ENCODE measurements around the gene HNRNPA1. TPM values are rescaled to one million over a fixed set of nuclear protein-coding genes. Genes with fewer than 3 reads are reported as not detected.
A peak's percentile ranks its signal among the peaks of the same experiment; 100 is the strongest.

The HNRNPA1 gene
- total and polyA plus RNA-seq, 9 of the 15 experiments (the other 6 are each of a cell fraction or from before 2014, with no cell fraction given): 1,166 to 2,703 (median 1,815) TPM

GRCh38 chr12:54287261-54288157 is 7.0 kb downstream of the HNRNPA1 start (continued):
- TF ChIP-seq NFE2L1 (tag; IDR thresholded peaks at IDR 0.05; ENCODE audit: borderline replicate concordance, low read depth) (no peak), ZBTB49 (CRISPR knock-in tag; IDR thresholded peaks at IDR 0.05; ENCODE audit: borderline replicate concordance) (0 out of 2 replicates have a peak, but pooled peaks have one; percentile 45), POLR2A (conservative IDR thresholded peaks at IDR 0.05) (peak; percentile 93), CBFA2T2 (conservative IDR thresholded peaks at IDR 0.05) (no peak), CCNT2 (IDR thresholded peaks at IDR 0.05; ENCODE audit: borderline replicate concordance, extremely low read depth, insufficient read length, low read depth, low read length) (no peak), ZSCAN29 (IDR thresholded peaks at IDR 0.05) (no peak), U2AF2 (optimal IDR thresholded peaks at IDR 0.05; ENCODE audit: low read depth, low read length) (no peak), NCOA1 (IDR thresholded peaks at IDR 0.05; ENCODE audit: low read depth) (no peak), RAD21 (CRISPR knock-in tag; conservative IDR thresholded peaks at IDR 0.05 in 1 of 2, IDR thresholded peaks at IDR 0.05 in 1 of 2) (no peak), ZBED1 (IDR thresholded peaks at IDR 0.05) (peak; percentile 15; the same call in 1 of the 2 replicates), ZNF436 (CRISPR knock-in tag; IDR thresholded peaks at IDR 0.05) (0 out of 2 replicates have a peak, but pooled peaks have one; percentile 2), RCOR1 (IDR thresholded peaks at IDR 0.05; ENCODE audit: borderline replicate concordance in 1 of 2, low read depth in 2 of 2, low read length in 2 of 2) (no peak), RB1 (IDR thresholded peaks at IDR 0.05; ENCODE audit: low read depth) (no peak), MIER1 (IDR thresholded peaks at IDR 0.05; ENCODE audit: low read depth) (no peak)
- TF ChIP-seq, protein P1, sequence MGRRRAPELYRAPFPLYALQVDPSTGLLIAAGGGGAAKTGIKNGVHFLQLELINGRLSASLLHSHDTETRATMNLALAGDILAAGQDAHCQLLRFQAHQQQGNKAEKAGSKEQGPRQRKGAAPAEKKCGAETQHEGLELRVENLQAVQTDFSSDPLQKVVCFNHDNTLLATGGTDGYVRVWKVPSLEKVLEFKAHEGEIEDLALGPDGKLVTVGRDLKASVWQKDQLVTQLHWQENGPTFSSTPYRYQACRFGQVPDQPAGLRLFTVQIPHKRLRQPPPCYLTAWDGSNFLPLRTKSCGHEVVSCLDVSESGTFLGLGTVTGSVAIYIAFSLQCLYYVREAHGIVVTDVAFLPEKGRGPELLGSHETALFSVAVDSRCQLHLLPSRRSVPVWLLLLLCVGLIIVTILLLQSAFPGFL (CRISPR knock-in tag; IDR thresholded peaks at IDR 0.05): peak; percentile 99
- TF ChIP-seq, protein P2, sequence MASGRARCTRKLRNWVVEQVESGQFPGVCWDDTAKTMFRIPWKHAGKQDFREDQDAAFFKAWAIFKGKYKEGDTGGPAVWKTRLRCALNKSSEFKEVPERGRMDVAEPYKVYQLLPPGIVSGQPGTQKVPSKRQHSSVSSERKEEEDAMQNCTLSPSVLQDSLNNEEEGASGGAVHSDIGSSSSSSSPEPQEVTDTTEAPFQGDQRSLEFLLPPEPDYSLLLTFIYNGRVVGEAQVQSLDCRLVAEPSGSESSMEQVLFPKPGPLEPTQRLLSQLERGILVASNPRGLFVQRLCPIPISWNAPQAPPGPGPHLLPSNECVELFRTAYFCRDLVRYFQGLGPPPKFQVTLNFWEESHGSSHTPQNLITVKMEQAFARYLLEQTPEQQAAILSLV (tag; IDR thresholded peaks at IDR 0.05): no peak
- TF ChIP-seq, protein P3, sequence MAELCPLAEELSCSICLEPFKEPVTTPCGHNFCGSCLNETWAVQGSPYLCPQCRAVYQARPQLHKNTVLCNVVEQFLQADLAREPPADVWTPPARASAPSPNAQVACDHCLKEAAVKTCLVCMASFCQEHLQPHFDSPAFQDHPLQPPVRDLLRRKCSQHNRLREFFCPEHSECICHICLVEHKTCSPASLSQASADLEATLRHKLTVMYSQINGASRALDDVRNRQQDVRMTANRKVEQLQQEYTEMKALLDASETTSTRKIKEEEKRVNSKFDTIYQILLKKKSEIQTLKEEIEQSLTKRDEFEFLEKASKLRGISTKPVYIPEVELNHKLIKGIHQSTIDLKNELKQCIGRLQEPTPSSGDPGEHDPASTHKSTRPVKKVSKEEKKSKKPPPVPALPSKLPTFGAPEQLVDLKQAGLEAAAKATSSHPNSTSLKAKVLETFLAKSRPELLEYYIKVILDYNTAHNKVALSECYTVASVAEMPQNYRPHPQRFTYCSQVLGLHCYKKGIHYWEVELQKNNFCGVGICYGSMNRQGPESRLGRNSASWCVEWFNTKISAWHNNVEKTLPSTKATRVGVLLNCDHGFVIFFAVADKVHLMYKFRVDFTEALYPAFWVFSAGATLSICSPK (IDR thresholded peaks at IDR 0.05; ENCODE audit: borderline replicate concordance): no peak

Data from K562 (cell line).